ENCODE results near the gene MLXIP.

MLXIP gene

GRCh38 chr12:122138616-122139015 is 60.1 kb downstream of the MLXIP start:
- no peak overlapping the region for H3K4me3 ChIP-seq (ENCODE audit: low read length)
- DNase-seq (ENCODE audit: low read depth) = no peak
- TF ChIP-seq, protein P1, sequence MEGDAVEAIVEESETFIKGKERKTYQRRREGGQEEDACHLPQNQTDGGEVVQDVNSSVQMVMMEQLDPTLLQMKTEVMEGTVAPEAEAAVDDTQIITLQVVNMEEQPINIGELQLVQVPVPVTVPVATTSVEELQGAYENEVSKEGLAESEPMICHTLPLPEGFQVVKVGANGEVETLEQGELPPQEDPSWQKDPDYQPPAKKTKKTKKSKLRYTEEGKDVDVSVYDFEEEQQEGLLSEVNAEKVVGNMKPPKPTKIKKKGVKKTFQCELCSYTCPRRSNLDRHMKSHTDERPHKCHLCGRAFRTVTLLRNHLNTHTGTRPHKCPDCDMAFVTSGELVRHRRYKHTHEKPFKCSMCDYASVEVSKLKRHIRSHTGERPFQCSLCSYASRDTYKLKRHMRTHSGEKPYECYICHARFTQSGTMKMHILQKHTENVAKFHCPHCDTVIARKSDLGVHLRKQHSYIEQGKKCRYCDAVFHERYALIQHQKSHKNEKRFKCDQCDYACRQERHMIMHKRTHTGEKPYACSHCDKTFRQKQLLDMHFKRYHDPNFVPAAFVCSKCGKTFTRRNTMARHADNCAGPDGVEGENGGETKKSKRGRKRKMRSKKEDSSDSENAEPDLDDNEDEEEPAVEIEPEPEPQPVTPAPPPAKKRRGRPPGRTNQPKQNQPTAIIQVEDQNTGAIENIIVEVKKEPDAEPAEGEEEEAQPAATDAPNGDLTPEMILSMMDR (conservative IDR thresholded peaks at IDR 0.05; ENCODE audit: low read depth, low read length) = no peak

GRCh38 chr12:122139266-122139665 is 60.7 kb downstream of the MLXIP start:
- no peak overlapping the region for H3K4me3 ChIP-seq (ENCODE audit: low read length)
- TF ChIP-seq, protein P1 (conservative IDR thresholded peaks at IDR 0.05; ENCODE audit: low read depth, low read length) = no peak
- no peak for DNase-seq (ENCODE audit: low read depth)

DNA sequence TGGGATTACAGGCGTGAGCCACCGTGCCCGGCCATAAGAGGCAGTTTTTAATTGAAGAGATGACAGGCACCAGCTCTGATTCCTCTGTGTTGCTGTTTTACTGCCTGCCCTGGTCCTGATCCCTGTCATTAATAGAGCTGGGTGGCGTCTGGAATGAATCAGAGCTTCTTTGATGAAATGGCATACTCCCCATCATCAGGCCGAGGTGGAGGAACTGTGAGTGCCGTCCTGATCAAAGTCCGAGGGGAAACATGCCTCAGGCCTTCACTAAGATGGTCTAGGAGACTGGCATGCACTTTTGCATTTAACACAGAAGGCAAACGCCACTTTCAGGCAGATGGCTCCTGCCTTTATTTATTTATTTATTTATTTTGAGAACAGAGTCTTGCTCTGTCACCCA is 61.4 kb downstream of the MLXIP start:
- TF ChIP-seq, protein P1 (conservative IDR thresholded peaks at IDR 0.05; ENCODE audit: low read depth, low read length) = no peak
- DNase-seq (ENCODE audit: low read depth) = no peak
- no peak overlapping the region for H3K4me3 ChIP-seq (ENCODE audit: low read length)

DNA sequence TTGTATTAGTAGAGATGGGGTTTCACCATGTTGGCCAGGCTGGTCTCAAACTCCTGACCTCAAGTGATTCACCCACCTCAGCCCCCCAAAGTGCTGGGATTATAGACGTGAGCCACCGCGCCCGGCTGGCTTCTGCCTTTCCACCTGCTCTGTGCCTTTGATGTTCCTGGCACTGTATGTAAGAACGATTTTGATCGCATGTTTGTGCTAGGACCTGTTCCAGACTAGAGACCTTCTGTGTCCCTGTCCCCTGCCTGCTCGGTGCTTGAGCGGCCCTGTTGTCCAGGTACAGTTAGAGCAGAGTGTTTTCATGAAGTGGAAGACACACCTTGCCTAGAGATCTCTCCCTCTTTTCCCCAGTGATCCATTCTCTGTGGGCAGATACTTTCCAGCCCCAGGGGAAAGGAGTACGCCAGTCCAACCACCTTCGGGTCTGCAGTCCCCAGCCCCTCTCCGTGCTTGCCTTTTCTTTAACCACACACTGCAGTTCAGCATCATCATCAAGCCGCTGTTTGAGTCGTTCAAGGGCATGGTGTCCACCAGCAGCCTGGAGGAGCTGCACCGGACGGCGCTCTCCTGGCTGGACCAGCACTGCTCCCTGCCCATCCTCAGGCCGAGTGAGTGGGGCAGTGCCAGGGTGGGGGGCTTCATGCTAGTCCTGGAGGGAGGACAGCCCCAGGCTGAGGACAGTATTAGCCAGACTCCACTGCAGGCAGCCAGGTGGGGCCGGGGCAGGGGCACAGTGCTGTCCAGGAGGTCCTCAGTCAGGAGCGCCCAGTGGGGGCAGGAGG is 62.1 kb downstream of the MLXIP start:
- TF ChIP-seq, protein P1 (conservative IDR thresholded peaks at IDR 0.05; ENCODE audit: low read depth, low read length) = no peak
- DNase-seq (ENCODE audit: low read depth) = no peak
- H3K4me3 ChIP-seq (ENCODE audit: low read length) = no peak overlapping the region

GRCh38 chr12:122141911-122142725 is 63.6 kb downstream of the MLXIP start:
- no peak overlapping the region for H3K4me3 ChIP-seq (ENCODE audit: low read length)
- TF ChIP-seq, protein P1 (conservative IDR thresholded peaks at IDR 0.05; ENCODE audit: low read depth, low read length) = no peak
- DNase-seq (ENCODE audit: low read depth) = no peak

- H3K4me3 ChIP-seq (ENCODE audit: low read length) = no peak overlapping the region
- TF ChIP-seq, protein P1 (conservative IDR thresholded peaks at IDR 0.05; ENCODE audit: low read depth, low read length) = no peak
- no peak for DNase-seq (ENCODE audit: low read depth)
Observed at GRCh38 chr12:122142857-122143256, 64.3 kb downstream of the MLXIP start.

Data from retinal pigment epithelial cell (primary cell).